Trophoblast cell (in vitro differentiated cells and primary cell): ENCODE results near the gene DUS3L.

Experiments
- DNase-seq, 2 donors: peaks; one replicate each; pipeline ENCODE4 v3.0.0-alpha.2; 2016
- H2AFZ ChIP-seq: 2 replicates; pipeline ENCODE4 v1.6.1; 2013; ENCODE audit warnings: low read length, moderate library complexity, mild to moderate bottlenecking; ENCODE audit not compliant: insufficient read depth, poor library complexity
- H2AK5ac ChIP-seq: 2 replicates; pipeline ENCODE4 v1.6.1; 2013; ENCODE audit warnings: mild to moderate bottlenecking, low read length
- H2BK120ac ChIP-seq: 2 replicates; pipeline ENCODE4 v1.6.1; 2013; ENCODE audit warnings: low read length, mild to moderate bottlenecking, moderate library complexity; ENCODE audit not compliant: insufficient read depth, poor library complexity
- H2BK12ac ChIP-seq: 2 replicates; pipeline ENCODE4 v1.6.1; 2013; ENCODE audit warnings: mild to moderate bottlenecking, low read length, moderate library complexity
- H2BK5ac ChIP-seq: 2 replicates; pipeline ENCODE4 v1.6.1; 2013; ENCODE audit warnings: low read length, low read depth, moderate library complexity, mild to moderate bottlenecking; ENCODE audit not compliant: poor library complexity
- H3K14ac ChIP-seq: 2 replicates; pipeline ENCODE4 v1.6.1; 2013; ENCODE audit warnings: mild to moderate bottlenecking, low read length
- H3K18ac ChIP-seq: 2 replicates; pipeline ENCODE4 v1.6.1; 2013; ENCODE audit warnings: mild to moderate bottlenecking, low read length
- H3K23ac ChIP-seq: 2 replicates; pipeline ENCODE4 v1.6.1; 2013; ENCODE audit warnings: low read length
- H3K27ac ChIP-seq: 2 replicates; pipeline ENCODE4 v1.5.1; 2013; ENCODE audit warnings: low read depth, mild to moderate bottlenecking, inconsistent platforms, low read length, moderate library complexity
- H3K27me3 ChIP-seq: 2 replicates; pipeline ENCODE4 v1.6.1; 2013; ENCODE audit warnings: inconsistent platforms, mild to moderate bottlenecking, low read length, moderate library complexity; ENCODE audit not compliant: insufficient read depth
- H3K36me3 ChIP-seq, 2 experiments: 1 replicate in 1 of 2; 2 replicates in 1 of 2; pipeline ENCODE4 v1.6.1; 2013; ENCODE audit warnings: low read length in 2 of 2, mild to moderate bottlenecking in 2 of 2, moderate library complexity in 1 of 2; ENCODE audit not compliant: insufficient read depth in 2 of 2, control insufficient read depth in 1 of 2
- H3K4ac ChIP-seq: 2 replicates; pipeline ENCODE4 v1.6.1; 2013; ENCODE audit warnings: low read depth, mild to moderate bottlenecking, low read length, moderate library complexity
- H3K4me1 ChIP-seq, 2 experiments: 1 replicate in 1 of 2; 2 replicates in 1 of 2; pipeline ENCODE4 v1.6.1; 2013; ENCODE audit warnings: low read length in 2 of 2, mild to moderate bottlenecking in 2 of 2, moderate library complexity in 1 of 2; ENCODE audit not compliant: insufficient read depth in 2 of 2, control insufficient read depth in 1 of 2
- H3K4me2 ChIP-seq: 2 replicates; pipeline ENCODE4 v1.6.1; 2013; ENCODE audit warnings: inconsistent platforms, mild to moderate bottlenecking, low read length, moderate library complexity
- H3K4me3 ChIP-seq: 2 replicates; pipeline ENCODE4 v1.5.1; 2013; ENCODE audit warnings: mild to moderate bottlenecking, low read depth, low read length, inconsistent platforms
- H3K79me1 ChIP-seq: one replicate; pipeline ENCODE4 v1.6.1; 2013; ENCODE audit warnings: low read length
- H3K79me2 ChIP-seq: 2 replicates; pipeline ENCODE4 v1.6.1; 2013; ENCODE audit warnings: low read length, mild to moderate bottlenecking; ENCODE audit not compliant: control insufficient read depth, insufficient read depth, poor library complexity
- H3K9ac ChIP-seq: 2 replicates; pipeline ENCODE4 v1.6.1; 2013; ENCODE audit warnings: mild to moderate bottlenecking, low read length
- H3K9me3 ChIP-seq: 2 replicates; pipeline ENCODE4 v1.6.1; 2013; ENCODE audit warnings: low read depth, mild to moderate bottlenecking, control low read depth, inconsistent platforms, low read length; ENCODE audit not compliant: insufficient read depth
- H4K12ac ChIP-seq: 2 replicates; pipeline ENCODE4 v1.6.1; 2013; ENCODE audit warnings: low read depth, mild to moderate bottlenecking, low read length, moderate library complexity
- H4K8ac ChIP-seq: 2 replicates; pipeline ENCODE4 v1.6.1; 2013; ENCODE audit warnings: low read depth, mild to moderate bottlenecking, low read length, moderate library complexity
- H4K91ac ChIP-seq: one replicate; pipeline ENCODE4 v1.6.1; 2013; ENCODE audit warnings: low read depth, mild to moderate bottlenecking, low read length, moderate library complexity
- WGBS: extraction: QIAGEN DNeasy Blood & Tissue Kit; methylation state at CpG from one replicate; pipeline ENCODE4 v1.1.7; 2013; ENCODE audit warnings: missing lambda C conversion rate; ENCODE audit not compliant: insufficient read length, insufficient coverage; ENCODE audit errors: extremely low coverage; 5-methylcytosine and 5-hydroxymethylcytosine counted together

Gene DUS3L

GRCh38 chr19:5792224-5792623 is 1.3 kb upstream of the DUS3L start:
- Histone ChIP-seq H3K79me1 (peaks cover 4% of the 10 kb centered on the region), H3K4me3 (no peak overlapping the region), H3K4me2 (no peak overlapping the region), H3K27me3 (no peaks in the 10 kb centered on the region), H3K9ac (no peak overlapping the region), H4K91ac (no peak overlapping the region), H2BK12ac (no peak overlapping the region), H3K23ac (no peak overlapping the region), H4K12ac (no peak overlapping the region), H2BK5ac (no peak overlapping the region), H4K8ac (no peak overlapping the region), H3K18ac (no peak overlapping the region), H3K79me2 (peaks cover 2% of the 10 kb centered on the region), H2AFZ (no peak overlapping the region), H3K14ac (no peak overlapping the region), H2BK120ac (no peak overlapping the region), H3K27ac (no peak overlapping the region), H3K4ac (no peak overlapping the region), H3K9me3 (peaks cover 2% of the 10 kb centered on the region), H3K36me3 (peaks cover 27% of the 10 kb centered on the region in 2 experiments), H3K4me1 (peaks cover 3 to 6% of the 10 kb centered on the region in 2 experiments), H2AK5ac (no peak overlapping the region)
- no peak for DNase-seq
- no CpG with 5 or more reads among the region's 18 CpGs for WGBS

- peak overlapping the region; percentile 72 for H3K4me2 ChIP-seq
- peaks cover 3 to 6% of the 10 kb centered on the region in 2 experiments for H3K4me1 ChIP-seq
- H3K27ac ChIP-seq: no peak overlapping the region
- peaks cover 2% of the 10 kb centered on the region for H3K79me2 ChIP-seq
- H2BK120ac ChIP-seq: no peak overlapping the region
- peaks cover 5% of the 10 kb centered on the region for H3K9me3 ChIP-seq
- H3K14ac ChIP-seq: no peak overlapping the region
- DNase-seq: no peak
- H2BK5ac ChIP-seq: no peak overlapping the region
- no peak overlapping the region for H2AK5ac ChIP-seq
- H3K36me3 ChIP-seq: peaks cover 49% of the 10 kb centered on the region in 2 experiments
- H3K4me3 ChIP-seq: peak overlapping the region; percentile 58
- H2AFZ ChIP-seq: no peak overlapping the region
- peak overlapping the region; percentile 64 for H4K8ac ChIP-seq
- WGBS: no CpG with 5 or more reads among the region's 26 CpGs
- H2BK12ac ChIP-seq: no peak overlapping the region
- no peak overlapping the region for H3K4ac ChIP-seq
- peak overlapping the region; percentile 1 for H3K9ac ChIP-seq
- H4K91ac ChIP-seq: no peak overlapping the region
- peaks cover 4% of the 10 kb centered on the region for H3K79me1 ChIP-seq
- H3K23ac ChIP-seq: no peak overlapping the region
- no peak overlapping the region for H3K18ac ChIP-seq
- H4K12ac ChIP-seq: no peak overlapping the region
- no peaks in the 10 kb centered on the region for H3K27me3 ChIP-seq
Observed at GRCh38 chr19:5789886-5790558, 941 bp downstream of the DUS3L start.

- Histone ChIP-seq H2BK5ac (no peak overlapping the region), H3K9me3 (peaks cover 5% of the 10 kb centered on the region), H3K36me3 (peaks cover 56% of the 10 kb centered on the region in 2 experiments), H3K27me3 (no peaks in the 10 kb centered on the region), H3K79me1 (peaks cover 4% of the 10 kb centered on the region), H2BK12ac (no peak overlapping the region), H3K4ac (no peak overlapping the region), H4K8ac (no peak overlapping the region), H3K18ac (no peak overlapping the region), H4K12ac (no peak overlapping the region), H3K9ac (no peak overlapping the region), H3K4me3 (no peak overlapping the region), H3K23ac (no peak overlapping the region), H3K79me2 (peaks cover 2% of the 10 kb centered on the region), H2AK5ac (no peak overlapping the region), H3K4me1 (peaks cover 3 to 6% of the 10 kb centered on the region in 2 experiments), H3K27ac (no peak overlapping the region), H2BK120ac (no peak overlapping the region), H2AFZ (no peak overlapping the region), H3K4me2 (no peak overlapping the region), H3K14ac (no peak overlapping the region), H4K91ac (no peak overlapping the region)
- DNase-seq: no peak
- no CpG with 5 or more reads among the region's 39 CpGs for WGBS
Observed at GRCh38 chr19:5789351-5789761, 1.6 kb downstream of the DUS3L start.

- WGBS: no CpG with 5 or more reads among the region's 5 CpGs
Observed at GRCh38 chr19:5788422-5788821, 2.5 kb downstream of the DUS3L start.

More at GRCh38 chr19:5788422-5788821, 2.5 kb downstream of the DUS3L start:
- no peak for DNase-seq
- Histone ChIP-seq H3K4ac (no peak overlapping the region), H3K9ac (no peak overlapping the region), H3K18ac (no peak overlapping the region), H4K8ac (no peak overlapping the region), H4K12ac (no peak overlapping the region), H3K9me3 (peaks cover 5% of the 10 kb centered on the region), H2BK5ac (no peak overlapping the region), H3K79me1 (peaks cover 4% of the 10 kb centered on the region), H3K36me3 (peaks cover 59% of the 10 kb centered on the region in 2 experiments), H3K4me3 (no peak overlapping the region), H2BK12ac (no peak overlapping the region), H2AFZ (no peak overlapping the region), H3K27ac (no peak overlapping the region), H4K91ac (no peak overlapping the region), H3K4me2 (no peak overlapping the region), H3K4me1 (peaks cover 3 to 6% of the 10 kb centered on the region in 2 experiments), H3K23ac (no peak overlapping the region), H2AK5ac (no peak overlapping the region), H3K79me2 (peaks cover 2% of the 10 kb centered on the region), H2BK120ac (no peak overlapping the region), H3K14ac (no peak overlapping the region), H3K27me3 (no peaks in the 10 kb centered on the region)
